Renal pelvis (tissue), 4 donors: ENCODE data around the gene DHRS7B. TPM values are rescaled to one million over a fixed set of nuclear protein-coding genes. Genes with fewer than 3 reads are reported as not detected.
"Not testable (repeated sequence)": the region's sequence is repeated elsewhere in the genome, so short reads cannot be mapped to it uniquely, and the experiment has no call there.

Experiments used
- DNase-seq: peaks from one replicate; pipeline ENCODE4 v3.0.0-alpha.2; 2013
- polyA plus RNA-seq, 3 donors: library from polyadenylated mRNA; unstranded; fragments of 120-200 nt; gene quantifications; one replicate each; pipeline ENCODE4 v1.2.1, GENCODE V29; 2013; ENCODE audit not compliant: insufficient read length in 3 of 3

DHRS7B gene
- polyA plus RNA-seq, 3 donors: 37.8 to 39.5 (median 38.7) TPM

- DNase-seq: no peak
Observed at GRCh38 chr17:21174186-21174585, 47.4 kb downstream of the DHRS7B start.

- no peak for DNase-seq
Observed at GRCh38 chr17:21174713-21175112, 47.9 kb downstream of the DHRS7B start.

GRCh38 chr17:21176773-21177395 is 50.1 kb downstream of the DHRS7B start:
- DNase-seq: no peak

GRCh38 chr17:21177401-21177800 is 50.6 kb downstream of the DHRS7B start:
- DNase-seq: no peak

- DNase-seq: no peak
Observed at GRCh38 chr17:21177854-21178600, 51.3 kb downstream of the DHRS7B start.

- no peak for DNase-seq
Observed at GRCh38 chr17:21183468-21183867, 56.7 kb downstream of the DHRS7B start.

GRCh38 chr17:21184570-21184969 is 57.8 kb downstream of the DHRS7B start:
- DNase-seq: no peak

GRCh38 chr17:21185061-21185460 is 58.3 kb downstream of the DHRS7B start:
- DNase-seq: no peak

GRCh38 chr17:21186399-21187187 is 59.8 kb downstream of the DHRS7B start:
- DNase-seq: no peak

- no peak for DNase-seq
Observed at GRCh38 chr17:21189361-21189760, 62.6 kb downstream of the DHRS7B start.

GRCh38 chr17:21190078-21190477 is 63.3 kb downstream of the DHRS7B start:
- no peak for DNase-seq

- no peak for DNase-seq
Observed at GRCh38 chr17:21191698-21192097, 64.9 kb downstream of the DHRS7B start.

GRCh38 chr17:21192414-21192813 is 65.7 kb downstream of the DHRS7B start:
- not testable (repeated sequence) for DNase-seq

GRCh38 chr17:21193031-21193430 is 66.3 kb downstream of the DHRS7B start:
- no peak for DNase-seq

GRCh38 chr17:21194226-21194625 is 67.5 kb downstream of the DHRS7B start:
- DNase-seq: no peak

GRCh38 chr17:21194703-21195102 is 67.9 kb downstream of the DHRS7B start:
- DNase-seq: no peak

GRCh38 chr17:21196126-21196525 is 69.4 kb downstream of the DHRS7B start:
- DNase-seq: no peak

GRCh38 chr17:21198411-21198810 is 71.6 kb downstream of the DHRS7B start:
- DNase-seq: no peak

- no peak for DNase-seq
Observed at GRCh38 chr17:21199311-21199710, 72.5 kb downstream of the DHRS7B start.

GRCh38 chr17:21199856-21200255 is 73.1 kb downstream of the DHRS7B start:
- DNase-seq: no peak

- DNase-seq: no peak
Observed at GRCh38 chr17:21200590-21201297, 74.0 kb downstream of the DHRS7B start.

- DNase-seq: no peak
Observed at GRCh38 chr17:21201298-21201595, 74.5 kb downstream of the DHRS7B start.
